WI38 (cell line): ENCODE results near the gene CDK11B.

ENCODE experiments used
- H3K4me3 ChIP-seq: 2 replicates; pipeline ENCODE4 v1.5.1; 2011; ENCODE audit warnings: low read depth, mild to moderate bottlenecking, control low read depth, low read length
- TF ChIP-seq, protein P1 (sequence below): IDR thresholded peaks from 2 replicates; pipeline ENCODE4 v1.5.1; 2012; ENCODE audit warnings: low read depth, mild to moderate bottlenecking, control low read depth, low read length

Gene CDK11B

GRCh38 chr1:1619917-1620361 lies 38.9 kb downstream of the CDK11B start:
- no peak overlapping the region for H3K4me3 ChIP-seq
- TF ChIP-seq, protein P1, sequence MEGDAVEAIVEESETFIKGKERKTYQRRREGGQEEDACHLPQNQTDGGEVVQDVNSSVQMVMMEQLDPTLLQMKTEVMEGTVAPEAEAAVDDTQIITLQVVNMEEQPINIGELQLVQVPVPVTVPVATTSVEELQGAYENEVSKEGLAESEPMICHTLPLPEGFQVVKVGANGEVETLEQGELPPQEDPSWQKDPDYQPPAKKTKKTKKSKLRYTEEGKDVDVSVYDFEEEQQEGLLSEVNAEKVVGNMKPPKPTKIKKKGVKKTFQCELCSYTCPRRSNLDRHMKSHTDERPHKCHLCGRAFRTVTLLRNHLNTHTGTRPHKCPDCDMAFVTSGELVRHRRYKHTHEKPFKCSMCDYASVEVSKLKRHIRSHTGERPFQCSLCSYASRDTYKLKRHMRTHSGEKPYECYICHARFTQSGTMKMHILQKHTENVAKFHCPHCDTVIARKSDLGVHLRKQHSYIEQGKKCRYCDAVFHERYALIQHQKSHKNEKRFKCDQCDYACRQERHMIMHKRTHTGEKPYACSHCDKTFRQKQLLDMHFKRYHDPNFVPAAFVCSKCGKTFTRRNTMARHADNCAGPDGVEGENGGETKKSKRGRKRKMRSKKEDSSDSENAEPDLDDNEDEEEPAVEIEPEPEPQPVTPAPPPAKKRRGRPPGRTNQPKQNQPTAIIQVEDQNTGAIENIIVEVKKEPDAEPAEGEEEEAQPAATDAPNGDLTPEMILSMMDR = no peak

GRCh38 chr1:1618396-1619068 lies 40.3 kb downstream of the CDK11B start:
- no peak overlapping the region for H3K4me3 ChIP-seq
- TF ChIP-seq, protein P1 = no peak

- TF ChIP-seq, protein P1 = no peak
- H3K4me3 ChIP-seq = no peak overlapping the region
Measured at GRCh38 chr1:1617925-1618324, 40.9 kb downstream of the CDK11B start.

GRCh38 chr1:1617516-1617915 lies 41.3 kb downstream of the CDK11B start:
- TF ChIP-seq, protein P1 = no peak
- no peak overlapping the region for H3K4me3 ChIP-seq

DNA sequence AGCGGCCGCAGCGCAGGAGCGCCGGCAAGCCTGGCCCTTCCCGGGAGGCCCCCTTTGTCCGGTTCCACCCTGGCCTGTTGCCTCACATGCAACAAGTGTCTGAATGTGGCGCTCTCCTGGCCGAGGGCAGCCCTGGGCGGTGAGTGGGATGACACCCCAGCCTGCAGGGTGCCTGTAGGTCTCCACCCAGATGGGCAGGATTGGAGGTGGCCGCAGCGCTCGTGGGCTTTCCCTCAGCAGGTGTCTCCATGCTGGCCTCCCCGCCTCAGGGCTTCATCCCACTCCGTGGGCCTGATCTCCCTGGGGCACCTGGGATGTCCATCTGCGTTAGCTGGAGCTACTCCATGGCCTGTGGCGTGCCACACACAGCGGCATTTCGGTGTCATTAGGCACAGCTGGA lies 42.0 kb downstream of the CDK11B start:
- TF ChIP-seq, protein P1 = no peak
- peak overlapping the region; percentile 83 for H3K4me3 ChIP-seq

GRCh38 chr1:1616045-1616790 lies 42.6 kb downstream of the CDK11B start:
- TF ChIP-seq, protein P1 = no peak

More at GRCh38 chr1:1616045-1616790, 42.6 kb downstream of the CDK11B start:
- peak overlapping the region; percentile 83 for H3K4me3 ChIP-seq
